Testis (tissue), 3 donors: ENCODE results near the gene PPP2R3C. TPM values are rescaled to one million over a fixed set of nuclear protein-coding genes. Genes with fewer than 3 reads are reported as not detected.
"Not testable (repeated sequence)": the region's sequence is repeated elsewhere in the genome, so short reads cannot be mapped to it uniquely, and the experiment has no call there.

Experiments used
- DNase-seq: peaks from one replicate; pipeline ENCODE4 v3.0.0-alpha.2; 2019
- H3K27ac ChIP-seq, 2 donors: fragments of 200-600 bp; sonication (generic); one replicate each; pipeline ENCODE4 v1.5.1; 2019
- H3K27me3 ChIP-seq: fragments of 200-600 bp; sonication (generic); one replicate; pipeline ENCODE4 v1.5.1; 2019
- H3K36me3 ChIP-seq: fragments of 200-600 bp; sonication (generic); one replicate; pipeline ENCODE4 v1.5.1; 2017; ENCODE audit warnings: low read depth; ENCODE audit errors: missing control alignments
- H3K4me1 ChIP-seq: fragments of 200-600 bp; sonication (generic); one replicate; pipeline ENCODE4 v1.5.1; 2019
- H3K4me3 ChIP-seq, 2 donors: fragments of 200-600 bp; sonication (generic); one replicate each; pipeline ENCODE4 v1.5.1; 2017 to 2019
- H3K9me3 ChIP-seq: fragments of 200-600 bp; sonication (generic); one replicate; pipeline ENCODE4 v1.5.1; 2017
- POLR2A ChIP-seq: fragments of 450-650 bp; IDR thresholded peaks from one replicate; pipeline ENCODE4 v1.6.1; 2017; ENCODE audit warnings: antibody characterized with exemption, mild to moderate bottlenecking, moderate library complexity
- WGBS, 2 donors: methylation state at CpG; one replicate each; pipeline ENCODE4 v1.1.5; 2018; 5-methylcytosine and 5-hydroxymethylcytosine counted together
- intact Hi-C: fragments of 100-400 bp; cut with DNase I; formaldehyde crosslinking; loops from one replicate; pipeline ENCODE4 v1.15.1; 2023; ENCODE audit warnings: low total_unique reads
- polyA plus RNA-seq: library from polyadenylated mRNA; stranded (reverse); fragments of 350-450 nt; fragmentation: Illumina TruSeq; extraction: RNeasy Lipid Tissue Mini Kit (QIAGEN cat#74804); gene quantifications from one replicate; pipeline ENCODE4 v1.2.3, GENCODE V29; 2014; ENCODE audit warnings: low read depth, low replicate concordance; ENCODE audit not compliant: insufficient read depth
- total RNA-seq, 2 donors: library from RNA; depleted of rRNA; stranded (reverse); fragments of >200 nt; gene quantifications; one replicate each; pipeline ENCODE4 v1.2.3, GENCODE V29; 2016
- TF ChIP-seq, protein P1 (sequence below), 3 experiments: fragments of 450-650 bp in 2 of 3; fragments of 200-600 bp in 1 of 3; sonication (generic) in 1 of 3; IDR thresholded peaks; one replicate each; pipeline ENCODE4 v1.5.1; 2016 to 2019; ENCODE audit warnings: antibody characterized with exemption in 3 of 3, mild to moderate bottlenecking in 2 of 3, moderate library complexity in 1 of 3

The PPP2R3C gene
- total and polyA plus RNA-seq, 3 donors from 2014 or later, result 30.6 to 92.3 (median 37.5) TPM

DNA sequence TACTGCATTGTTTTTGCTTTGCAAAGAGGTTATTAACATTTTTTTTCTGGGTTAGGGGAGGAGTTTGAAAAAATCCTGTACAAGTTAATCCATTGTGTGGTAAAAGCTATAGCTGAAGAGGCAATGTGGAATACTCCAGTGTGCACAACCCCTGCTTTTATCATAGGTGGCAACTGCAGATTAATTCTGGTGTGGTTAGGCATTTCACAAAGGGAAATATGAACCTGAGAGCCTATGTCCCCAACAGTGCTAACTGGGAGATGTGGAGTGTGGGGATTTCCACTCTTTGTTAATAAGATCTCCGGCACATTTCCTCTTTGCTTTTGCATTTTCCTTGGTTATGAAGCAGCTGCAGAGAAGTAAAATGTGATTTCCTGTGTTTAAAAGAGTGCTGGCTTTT lies 34.2 kb upstream of the PPP2R3C start:
- no peak for DNase-seq
- no peaks in the 10 kb centered on the region for H3K9me3 ChIP-seq
- 33% methylated on average over 1 of the region's 1 CpG for WGBS, 2 donors
- intact Hi-C loops, result no loop called here
- no peaks in the 10 kb centered on the region for H3K27me3 ChIP-seq
- no peak overlapping the region for H3K4me3 ChIP-seq
- H3K27ac ChIP-seq, result no peak overlapping the region
- TF ChIP-seq, protein P1, sequence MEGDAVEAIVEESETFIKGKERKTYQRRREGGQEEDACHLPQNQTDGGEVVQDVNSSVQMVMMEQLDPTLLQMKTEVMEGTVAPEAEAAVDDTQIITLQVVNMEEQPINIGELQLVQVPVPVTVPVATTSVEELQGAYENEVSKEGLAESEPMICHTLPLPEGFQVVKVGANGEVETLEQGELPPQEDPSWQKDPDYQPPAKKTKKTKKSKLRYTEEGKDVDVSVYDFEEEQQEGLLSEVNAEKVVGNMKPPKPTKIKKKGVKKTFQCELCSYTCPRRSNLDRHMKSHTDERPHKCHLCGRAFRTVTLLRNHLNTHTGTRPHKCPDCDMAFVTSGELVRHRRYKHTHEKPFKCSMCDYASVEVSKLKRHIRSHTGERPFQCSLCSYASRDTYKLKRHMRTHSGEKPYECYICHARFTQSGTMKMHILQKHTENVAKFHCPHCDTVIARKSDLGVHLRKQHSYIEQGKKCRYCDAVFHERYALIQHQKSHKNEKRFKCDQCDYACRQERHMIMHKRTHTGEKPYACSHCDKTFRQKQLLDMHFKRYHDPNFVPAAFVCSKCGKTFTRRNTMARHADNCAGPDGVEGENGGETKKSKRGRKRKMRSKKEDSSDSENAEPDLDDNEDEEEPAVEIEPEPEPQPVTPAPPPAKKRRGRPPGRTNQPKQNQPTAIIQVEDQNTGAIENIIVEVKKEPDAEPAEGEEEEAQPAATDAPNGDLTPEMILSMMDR (IDR thresholded peaks at IDR 0.05), result no peak
- no peak for TF ChIP-seq POLR2A
- H3K4me1 ChIP-seq, result no peaks in the 10 kb centered on the region
- H3K36me3 ChIP-seq, result no peaks in the 10 kb centered on the region

GRCh38 chr14:35154016-35154415 lies 32.2 kb upstream of the PPP2R3C start:
- Histone ChIP-seq H3K4me1 (no peaks in the 10 kb centered on the region), H3K4me3 (no peak overlapping the region), H3K9me3 (no peaks in the 10 kb centered on the region), H3K27ac (no peak overlapping the region), H3K27me3 (no peaks in the 10 kb centered on the region), H3K36me3 (no peaks in the 10 kb centered on the region)
- DNase-seq, result no peak
- TF ChIP-seq POLR2A, result no peak
- TF ChIP-seq, protein P1 (IDR thresholded peaks at IDR 0.05), result no peak
- WGBS, 2 donors, result 65 to 78% methylated on average over 2 of the region's 2 CpGs
- intact Hi-C loops, result no loop called here

GRCh38 chr14:35152531-35152930 lies 30.7 kb upstream of the PPP2R3C start:
- WGBS, 2 donors, result 98% methylated on average over 32 of the region's 35 CpGs; no CpG with 5 or more reads in 1 of the 2 donors
- H3K36me3 ChIP-seq, result not testable (repeated sequence)

DNA sequence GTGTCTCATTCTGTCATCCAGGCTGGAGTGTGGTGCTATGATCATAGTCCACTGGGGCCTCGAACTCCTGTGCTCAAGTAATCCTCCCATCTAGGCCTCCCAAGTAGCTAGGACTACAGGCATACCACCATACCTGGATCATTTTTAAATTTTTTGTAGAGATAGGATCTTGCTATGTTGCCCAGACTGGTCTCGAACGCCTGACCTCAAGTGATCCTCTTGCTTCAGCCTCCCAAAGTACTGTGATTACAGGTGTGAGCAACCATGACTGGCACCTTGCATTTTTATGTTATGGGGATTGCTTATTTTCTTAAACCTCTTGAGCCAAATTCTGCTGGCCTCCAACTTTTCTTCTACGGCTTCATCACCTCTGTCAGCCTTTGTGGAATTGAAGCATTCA lies 27.4 kb upstream of the PPP2R3C start:
- H3K4me3 ChIP-seq, result no peak overlapping the region
- intact Hi-C loops, result no loop called here
- H3K27me3 ChIP-seq, result no peaks in the 10 kb centered on the region
- 96 to 99% methylated on average over 4 of the region's 4 CpGs for WGBS, 2 donors
- H3K36me3 ChIP-seq, result no peaks in the 10 kb centered on the region
- H3K4me1 ChIP-seq, result no peaks in the 10 kb centered on the region
- H3K9me3 ChIP-seq, result no peaks in the 10 kb centered on the region
- DNase-seq, result no peak
- no peak overlapping the region for H3K27ac ChIP-seq
- no peak for TF ChIP-seq POLR2A
- TF ChIP-seq, protein P1 (IDR thresholded peaks at IDR 0.05), result no peak

More at GRCh38 chr14:35152531-35152930, 30.7 kb upstream of the PPP2R3C start:
- H3K9me3 ChIP-seq, H3K4me1 ChIP-seq, H3K27ac ChIP-seq, H3K4me3 ChIP-seq, DNase-seq, intact Hi-C loops, H3K27me3 ChIP-seq: not testable (repeated sequence)

- no peaks in the 10 kb centered on the region for H3K27me3 ChIP-seq
- H3K27ac ChIP-seq, result no peak overlapping the region
- H3K36me3 ChIP-seq, result no peaks in the 10 kb centered on the region
- no peaks in the 10 kb centered on the region for H3K4me1 ChIP-seq
- intact Hi-C loops, result no loop called here
- no peak overlapping the region for H3K4me3 ChIP-seq
- no peak for DNase-seq
- WGBS, 2 donors, result 91% methylated on average over 3 of the region's 3 CpGs
- H3K9me3 ChIP-seq, result no peaks in the 10 kb centered on the region
- TF ChIP-seq, protein P1 (IDR thresholded peaks at IDR 0.05), result no peak
- no peak for TF ChIP-seq POLR2A
Observed at GRCh38 chr14:35147711-35148110, 25.9 kb upstream of the PPP2R3C start.
